K562 (cell line): ENCODE measurements around the gene PIK3CB. TPM values are rescaled to one million over a fixed set of nuclear protein-coding genes. Genes with fewer than 3 reads are reported as not detected.

ENCODE experiments used
- AFF4 ChIP-seq: sonication (generic); formaldehyde crosslinking; IDR thresholded peaks from 2 replicates; pipeline ENCODE4 v1.8.0; 2023; ENCODE audit warnings: mild to moderate bottlenecking, missing genetic modification reagents
- CEBPZ ChIP-seq: fragments of 150-350 bp; IDR thresholded peaks from 2 replicates; pipeline ENCODE4 v1.6.1; 2014; ENCODE audit warnings: low read depth, mild to moderate bottlenecking, low read length, borderline replicate concordance
- DDX20 ChIP-seq: fragments of 450-650 bp; IDR thresholded peaks from 2 replicates; pipeline ENCODE4 v1.6.1; 2016; ENCODE audit warnings: missing genetic modification characterization, low read depth, mild to moderate bottlenecking, missing compliant biosample characterization, moderate library complexity
- ELK3 ChIP-seq: fragments of 450-650 bp; formaldehyde crosslinking; IDR thresholded peaks from 2 replicates; pipeline ENCODE4 v1.4.0; 2020; ENCODE audit warnings: mild to moderate bottlenecking
- ERF ChIP-seq: fragments of 450-650 bp; formaldehyde crosslinking; IDR thresholded peaks from 2 replicates; pipeline ENCODE4 v1.4.0; 2020; ENCODE audit warnings: mild to moderate bottlenecking, mixed read lengths
- FOXP4 ChIP-seq: sonication (generic); formaldehyde crosslinking; IDR thresholded peaks from 2 replicates; pipeline ENCODE4 v1.8.0; 2022; ENCODE audit warnings: mild to moderate bottlenecking, missing genetic modification reagents, borderline replicate concordance
- NEUROD1 ChIP-seq: fragments of 150-350 bp; IDR thresholded peaks from 2 replicates; pipeline ENCODE4 v1.6.1; 2014; ENCODE audit warnings: borderline replicate concordance, low read length, low read depth; ENCODE audit not compliant: partially characterized antibody
- NR2C1 ChIP-seq, 2 experiments: fragments of 450-650 bp; IDR thresholded peaks; 2 replicates each; pipeline ENCODE4 v1.6.1; 2017; ENCODE audit warnings: mild to moderate bottlenecking in 2 of 2, antibody characterized with exemption in 1 of 2, inconsistent platforms in 1 of 2, missing compliant biosample characterization in 1 of 2, missing genetic modification characterization in 1 of 2
- SMAD3 ChIP-seq: fragments of 450-650 bp; formaldehyde crosslinking; conservative IDR thresholded peaks from 2 replicates; pipeline ENCODE4 v1.4.0; 2020; ENCODE audit warnings: mild to moderate bottlenecking
- SUPT5H ChIP-seq: fragments of 450-650 bp; IDR thresholded peaks from 2 replicates; pipeline ENCODE4 v1.6.1; 2016
- USF2 ChIP-seq: sonication (generic); formaldehyde crosslinking; IDR thresholded peaks from 2 replicates; pipeline ENCODE4 v1.5.0; 2020; ENCODE audit warnings: missing genetic modification reagents
- ZBTB5 ChIP-seq: fragments of 450-650 bp; IDR thresholded peaks from 2 replicates; pipeline ENCODE4 v1.6.1; 2017; ENCODE audit warnings: antibody characterized with exemption
- polyA plus RNA-seq, 8 experiments: library from polyadenylated mRNA; depleted of rRNA in 4 of 8; stranded (reverse) in 5 of 8; unstranded in 3 of 8; fragments of >200 nt; fragmentation: Nextera tagmentation in 2 of 8; fragmentation: Illumina TruSeq in 1 of 8; extraction: Ambion mirVana in 2 of 8; extraction: Trizol in 1 of 8; gene quantifications; 2 replicates each; pipeline versions ENCODE4 v1.2.1 to v1.2.3, GENCODE V29; 2011 to 2014; ENCODE audit warnings: inconsistent platforms in 1 of 8, missing spikeins in 1 of 8
- total RNA-seq, 7 experiments: library from RNA; depleted of rRNA in 6 of 7; stranded (reverse); fragments of >200 nt in 6 of 7; fragmentation: Illumina TruSeq in 2 of 7; extraction: Trizol in 2 of 7; gene quantifications; 2 replicates each; pipeline versions ENCODE4 v1.2.1 to v1.2.3, GENCODE V29; 2011 to 2021; ENCODE audit warnings: low replicate concordance in 1 of 7

Gene PIK3CB
- total and polyA plus RNA-seq, 9 of the 15 experiments (the other 6 are each of a cell fraction or from before 2014, with no cell fraction given): 15.3 to 62.6 (median 28.3) TPM

GRCh38 chr3:138834596-138835396 is at the start of gene PIK3CB (continued):
- TF ChIP-seq CEBPZ: no peak
- TF ChIP-seq ELK3 (CRISPR knock-in tag): no peak
- no peak for TF ChIP-seq NEUROD1
- TF ChIP-seq NR2C1 (IDR thresholded peaks at IDR 0.05): no peak
- no peak for TF ChIP-seq NR2C1 (tag; IDR thresholded peaks at IDR 0.05)
- no peak for TF ChIP-seq FOXP4 (CRISPR knock-in tag)
- TF ChIP-seq ERF: no peak
- TF ChIP-seq DDX20 (tag): no peak
- TF ChIP-seq AFF4 (CRISPR knock-in tag): peak; percentile 83; the same call in 1 of the 2 replicates
- peak; percentile 92 for TF ChIP-seq SUPT5H
- TF ChIP-seq SMAD3 (CRISPR knock-in tag): no peak
- TF ChIP-seq USF2 (CRISPR knock-in tag): no peak
- TF ChIP-seq ZBTB5: no peak
